ENCODE data around the gene SCYGR6. TPM values are rescaled to one million over a fixed set of nuclear protein-coding genes. Genes with fewer than 3 reads are reported as not detected.

The SCYGR6 gene
- total RNA-seq, 1 donor from 2014 or later, result not detected

- no peaks in the 10 kb centered on the region for H3K27me3 ChIP-seq
- H4K20me1 ChIP-seq (ENCODE audit: low read depth), result no peaks in the 10 kb centered on the region
- Mint-ChIP-seq H3K9me3 (peaks cover 4% of the 10 kb centered on the region), H3K27ac (no peak overlapping the region), H3K4me3 (no peak overlapping the region), H3K36me3 (no peaks in the 10 kb centered on the region), H3K27me3 (ENCODE audit: insufficient read depth, low read depth) (peaks cover 2% of the 10 kb centered on the region), H3K4me1 (no peaks in the 10 kb centered on the region)
- no peak for DNase-seq (ENCODE audit: low spot score)
- no peak overlapping the region for H2AFZ ChIP-seq (replicated peaks)
- H3K36me3 ChIP-seq, result no peaks in the 10 kb centered on the region
- no peak overlapping the region for H3K4me3 ChIP-seq
- H3K79me2 ChIP-seq (ENCODE audit: low read depth), result no peaks in the 10 kb centered on the region
- no peak overlapping the region for H3K27ac ChIP-seq
- H3K4me2 ChIP-seq, result no peak overlapping the region
- no peaks in the 10 kb centered on the region for H3F3A ChIP-seq (ENCODE audit: low read depth)
- no peaks in the 10 kb centered on the region for H3K4me1 ChIP-seq
- TF ChIP-seq, protein P1, sequence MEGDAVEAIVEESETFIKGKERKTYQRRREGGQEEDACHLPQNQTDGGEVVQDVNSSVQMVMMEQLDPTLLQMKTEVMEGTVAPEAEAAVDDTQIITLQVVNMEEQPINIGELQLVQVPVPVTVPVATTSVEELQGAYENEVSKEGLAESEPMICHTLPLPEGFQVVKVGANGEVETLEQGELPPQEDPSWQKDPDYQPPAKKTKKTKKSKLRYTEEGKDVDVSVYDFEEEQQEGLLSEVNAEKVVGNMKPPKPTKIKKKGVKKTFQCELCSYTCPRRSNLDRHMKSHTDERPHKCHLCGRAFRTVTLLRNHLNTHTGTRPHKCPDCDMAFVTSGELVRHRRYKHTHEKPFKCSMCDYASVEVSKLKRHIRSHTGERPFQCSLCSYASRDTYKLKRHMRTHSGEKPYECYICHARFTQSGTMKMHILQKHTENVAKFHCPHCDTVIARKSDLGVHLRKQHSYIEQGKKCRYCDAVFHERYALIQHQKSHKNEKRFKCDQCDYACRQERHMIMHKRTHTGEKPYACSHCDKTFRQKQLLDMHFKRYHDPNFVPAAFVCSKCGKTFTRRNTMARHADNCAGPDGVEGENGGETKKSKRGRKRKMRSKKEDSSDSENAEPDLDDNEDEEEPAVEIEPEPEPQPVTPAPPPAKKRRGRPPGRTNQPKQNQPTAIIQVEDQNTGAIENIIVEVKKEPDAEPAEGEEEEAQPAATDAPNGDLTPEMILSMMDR (IDR thresholded peaks at IDR 0.05), result no peak
- TF ChIP-seq EZH2phosphoT487 (IDR thresholded peaks at IDR 0.05) (no peak), EZH2 (IDR thresholded peaks at IDR 0.05) (no peak)
- H3K9ac ChIP-seq, result no peak overlapping the region
- no peaks in the 10 kb centered on the region for H3K9me3 ChIP-seq (ENCODE audit: low read depth)
Observed at GRCh38 chr2:227707390-227707789, 17.2 kb downstream of the SCYGR6 start.

GRCh38 chr2:227706859-227707258 is 17.7 kb downstream of the SCYGR6 start:
- H3K79me2 ChIP-seq (ENCODE audit: low read depth), result no peaks in the 10 kb centered on the region
- no peaks in the 10 kb centered on the region for H4K20me1 ChIP-seq (ENCODE audit: low read depth)
- H3K36me3 ChIP-seq, result no peaks in the 10 kb centered on the region
- TF ChIP-seq, protein P1 (IDR thresholded peaks at IDR 0.05), result no peak
- no peak for TF ChIP-seq EZH2phosphoT487 (IDR thresholded peaks at IDR 0.05)
- TF ChIP-seq EZH2 (IDR thresholded peaks at IDR 0.05), result no peak
- no peak overlapping the region for H2AFZ ChIP-seq (replicated peaks)
- H3K4me1 ChIP-seq, result no peaks in the 10 kb centered on the region
- Mint-ChIP-seq H3K36me3 (no peaks in the 10 kb centered on the region), H3K27ac (no peak overlapping the region), H3K27me3 (ENCODE audit: insufficient read depth, low read depth) (peaks cover 2% of the 10 kb centered on the region), H3K9me3 (peaks cover 4% of the 10 kb centered on the region), H3K4me1 (no peaks in the 10 kb centered on the region), H3K4me3 (no peak overlapping the region)
- no peak for DNase-seq (ENCODE audit: low spot score)
- no peaks in the 10 kb centered on the region for H3F3A ChIP-seq (ENCODE audit: low read depth)
- H3K4me3 ChIP-seq, result no peak overlapping the region
- no peak overlapping the region for H3K9ac ChIP-seq
- no peaks in the 10 kb centered on the region for H3K27me3 ChIP-seq
- no peaks in the 10 kb centered on the region for H3K9me3 ChIP-seq (ENCODE audit: low read depth)
- H3K4me2 ChIP-seq, result no peak overlapping the region
- no peak overlapping the region for H3K27ac ChIP-seq

DNA sequence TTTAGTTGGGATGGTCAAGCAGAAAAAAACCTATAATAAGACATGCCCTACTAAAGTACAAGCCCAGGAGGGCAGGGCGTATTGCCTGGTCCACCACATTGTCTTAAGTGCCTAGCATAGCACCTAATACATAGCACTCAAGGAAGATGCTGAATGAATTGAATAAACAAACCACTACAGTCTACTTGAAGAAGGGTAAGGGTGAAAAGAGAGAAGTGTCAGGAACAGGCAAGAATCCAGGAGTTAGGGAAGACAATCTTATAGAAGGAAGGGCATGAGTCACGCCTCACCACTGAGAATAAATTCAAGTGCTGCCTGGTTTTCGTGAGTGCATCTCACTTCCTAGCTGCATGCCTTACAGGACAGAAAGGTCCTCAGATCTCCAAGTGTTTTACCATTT is 20.6 kb downstream of the SCYGR6 start:
- no peak for DNase-seq (ENCODE audit: low spot score)
- TF ChIP-seq, protein P1 (IDR thresholded peaks at IDR 0.05), result no peak
- TF ChIP-seq EZH2 (IDR thresholded peaks at IDR 0.05) (no peak), EZH2phosphoT487 (IDR thresholded peaks at IDR 0.05) (no peak)

More for the DNA sequence above, 20.6 kb downstream of the SCYGR6 start:
- no peaks in the 10 kb centered on the region for H4K20me1 ChIP-seq (ENCODE audit: low read depth)
- Mint-ChIP-seq H3K9me3 (peaks cover 4% of the 10 kb centered on the region), H3K27ac (no peak overlapping the region), H3K36me3 (no peaks in the 10 kb centered on the region), H3K4me1 (no peaks in the 10 kb centered on the region), H3K4me3 (no peak overlapping the region), H3K27me3 (ENCODE audit: insufficient read depth, low read depth) (peaks cover 2% of the 10 kb centered on the region)
- no peak overlapping the region for H3K9ac ChIP-seq
- no peak overlapping the region for H3K27ac ChIP-seq
- no peaks in the 10 kb centered on the region for H3F3A ChIP-seq (ENCODE audit: low read depth)
- H3K4me1 ChIP-seq, result no peaks in the 10 kb centered on the region
- no peaks in the 10 kb centered on the region for H3K79me2 ChIP-seq (ENCODE audit: low read depth)
- no peak overlapping the region for H3K4me3 ChIP-seq
- H3K4me2 ChIP-seq, result no peak overlapping the region
- no peaks in the 10 kb centered on the region for H3K36me3 ChIP-seq
- H3K27me3 ChIP-seq, result no peaks in the 10 kb centered on the region
- no peak overlapping the region for H2AFZ ChIP-seq (replicated peaks)
- no peaks in the 10 kb centered on the region for H3K9me3 ChIP-seq (ENCODE audit: low read depth)

Data from neural progenitor cell (in vitro differentiated cells).